K562 treated with DMSO at 1 percent for 4 hours (cell line): ENCODE measurements around the gene SHC1. TPM values are rescaled to one million over a fixed set of nuclear protein-coding genes. Genes with fewer than 3 reads are reported as not detected.

Source experiments
- total RNA-seq: library from RNA; unstranded; fragments of 300-600 nt; gene quantifications from 2 replicates; pipeline ENCODE4 v1.2.3, GENCODE V29; 2022; ENCODE audit not compliant: insufficient read depth

Gene SHC1
- 39.1 and 42.7 TPM in 2 replicates for total RNA-seq

GRCh38 chr1:154970631-154971340 is at the start of gene SHC1:
Gene SHC1 (minus strand): TSS chr1:154970747. CDS start chr1:154970526, 221 bp downstream.

GRCh38 chr1:155002464-155003226 is 32.1 kb upstream of the SHC1 start, which contains the start of gene ZBTB7B:
Gene ZBTB7B (plus strand): TSS chr1:155002802. CDS start chr1:155014661, 11,859 bp downstream.

GRCh38 chr1:154993572-154994268 is 23.2 kb upstream of the SHC1 start, which contains the start of gene LENEP:
Gene LENEP (plus strand): TSS chr1:154993586. CDS start chr1:154993608, 22 bp downstream.

GRCh38 chr1:154982897-154983648 is 12.5 kb upstream of the SHC1 start, which contains the start of gene FLAD1:
Gene FLAD1 (plus strand): TSS chr1:154983344. CDS start chr1:154983695, 351 bp downstream.

GRCh38 chr1:154974102-154974807 is 3.7 kb upstream of the SHC1 start, which contains the start of gene CKS1B:
Gene CKS1B (plus strand): TSS chr1:154974681. CDS start chr1:154974746, 65 bp downstream.

GRCh38 chr1:154961207-154962155 is 9.1 kb downstream of the SHC1 start, which contains the start of gene PYGO2:
Gene PYGO2 (minus strand): TSS chr1:154961782. CDS start chr1:154961576, 206 bp downstream.

GRCh38 chr1:154955718-154956543 is 14.6 kb downstream of the SHC1 start, which contains the start of gene PBXIP1:
Gene PBXIP1 (minus strand): TSS chr1:154956099. CDS start chr1:154953721, 2,378 bp downstream.

GRCh38 chr1:154936555-154937084 is 33.9 kb downstream of the SHC1 start, which contains the start of gene PMVK:
Gene PMVK (minus strand): TSS chr1:154936719. CDS start chr1:154936685, 34 bp downstream.

Other genes with a start within 250 kb of the SHC1 start
- 0.24 TPM in 1 of 2 replicates, not detected in the other for gene KCNN3, start 100.5 kb downstream of the SHC1 start, total RNA-seq
- gene PMVK, start 34.0 kb downstream of the SHC1 start, total RNA-seq: 15.0 and 15.4 TPM in 2 replicates
- 17.2 and 18.4 TPM in 2 replicates for gene PBXIP1, start 14.6 kb downstream of the SHC1 start, total RNA-seq
- gene PYGO2, start 9.0 kb downstream of the SHC1 start, total RNA-seq: 33.7 and 39.2 TPM in 2 replicates
- 495 and 528 TPM in 2 replicates for gene CKS1B, start 3.9 kb upstream of the SHC1 start, total RNA-seq
- gene FLAD1, start 12.6 kb upstream of the SHC1 start, total RNA-seq: 32.2 and 39.4 TPM in 2 replicates
- gene LENEP, start 22.8 kb upstream of the SHC1 start, total RNA-seq: not detected in 2 replicates
- gene ZBTB7B, start 32.1 kb upstream of the SHC1 start, total RNA-seq: 27.9 and 35.5 TPM in 2 replicates
- not detected in 2 replicates for gene DCST2, start 63.0 kb upstream of the SHC1 start, total RNA-seq
- gene DCST1, start 63.1 kb upstream of the SHC1 start, total RNA-seq: not detected in 2 replicates
- 40.7 and 46.0 TPM in 2 replicates for gene ADAM15, start 80.6 kb upstream of the SHC1 start, total RNA-seq
- 10.5 and 16.5 TPM in 2 replicates for gene EFNA4, start 93.0 kb upstream of the SHC1 start, total RNA-seq
- 3.1 and 5.9 TPM in 2 replicates for gene EFNA3, start 108.1 kb upstream of the SHC1 start, total RNA-seq
- 5.1 and 5.9 TPM in 2 replicates for gene EFNA1, start 157.1 kb upstream of the SHC1 start, total RNA-seq
- 96.4 and 104 TPM in 2 replicates for gene SLC50A1, start 165.1 kb upstream of the SHC1 start, total RNA-seq
- 120 and 130 TPM in 2 replicates for gene DPM3, start 169.8 kb upstream of the SHC1 start, total RNA-seq
- gene KRTCAP2, start 202.6 kb upstream of the SHC1 start, total RNA-seq: 290 and 308 TPM in 2 replicates
- gene TRIM46, start 203.1 kb upstream of the SHC1 start, total RNA-seq: 0.40 TPM in 1 of 2 replicates, not detected in the other
- 5.3 and 6.6 TPM in 2 replicates for gene THBS3, start 237.2 kb upstream of the SHC1 start, total RNA-seq
- 69.3 and 70.9 TPM in 2 replicates for gene MTX1, start 237.9 kb upstream of the SHC1 start, total RNA-seq